ENCODE results near the gene PDE3B.
"Not testable (repeated sequence)": the region's sequence is repeated elsewhere in the genome, so short reads cannot be mapped to it uniquely, and the experiment has no call there.

The PDE3B gene

DNA sequence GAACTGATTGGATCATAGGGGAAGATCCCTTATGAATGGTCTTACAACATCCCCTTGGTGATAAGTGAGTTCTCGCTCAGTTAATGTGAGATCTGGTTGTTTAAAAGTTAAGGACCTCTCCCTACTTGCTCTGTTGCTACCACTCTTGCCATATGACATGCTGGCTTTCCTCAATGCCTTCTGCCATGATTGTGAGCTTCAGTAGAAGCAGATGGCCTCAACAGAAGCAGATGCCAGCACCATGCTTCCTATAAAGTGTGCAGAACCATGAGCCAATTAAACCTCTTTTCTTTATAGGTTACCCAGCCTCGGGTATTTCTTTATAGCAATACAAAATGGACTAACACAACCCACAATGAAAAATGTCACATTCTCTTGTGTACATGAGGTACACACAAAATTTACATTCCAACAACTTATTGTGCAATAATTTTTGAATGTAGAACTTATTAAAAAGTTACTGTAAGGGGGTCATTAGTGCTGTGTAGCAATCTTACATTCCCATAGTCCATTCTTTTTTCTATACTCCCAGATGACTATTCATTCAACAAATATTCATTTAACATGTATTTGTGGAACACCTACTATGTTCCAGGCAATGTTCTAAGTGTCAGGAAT lies 238.1 kb downstream of the PDE3B start:
- ChIA-PET POLR2A (no interaction called here), CTCF (no interaction called here)
- DNase-seq (ENCODE audit: extremely low spot score): no peak

DNA sequence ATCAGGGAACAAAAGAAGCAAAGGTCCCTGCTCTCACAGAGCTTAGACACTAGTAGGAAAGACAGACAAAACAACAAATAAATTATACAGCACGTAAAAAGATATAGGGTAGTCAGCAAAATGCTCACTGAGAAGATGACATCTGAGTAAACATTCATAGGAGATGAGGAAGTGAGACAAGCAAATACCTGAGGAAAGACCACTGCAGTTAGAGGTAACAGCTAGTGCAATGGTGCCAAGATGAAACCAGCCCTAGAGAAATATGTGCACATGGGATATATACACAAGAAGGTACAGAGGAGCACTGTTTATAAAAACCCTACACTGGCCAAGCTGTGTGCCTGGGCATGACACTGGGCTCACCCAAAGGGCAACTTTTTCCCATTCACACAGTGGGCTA lies 238.6 kb downstream of the PDE3B start:
- TF ChIP-seq, protein P1, sequence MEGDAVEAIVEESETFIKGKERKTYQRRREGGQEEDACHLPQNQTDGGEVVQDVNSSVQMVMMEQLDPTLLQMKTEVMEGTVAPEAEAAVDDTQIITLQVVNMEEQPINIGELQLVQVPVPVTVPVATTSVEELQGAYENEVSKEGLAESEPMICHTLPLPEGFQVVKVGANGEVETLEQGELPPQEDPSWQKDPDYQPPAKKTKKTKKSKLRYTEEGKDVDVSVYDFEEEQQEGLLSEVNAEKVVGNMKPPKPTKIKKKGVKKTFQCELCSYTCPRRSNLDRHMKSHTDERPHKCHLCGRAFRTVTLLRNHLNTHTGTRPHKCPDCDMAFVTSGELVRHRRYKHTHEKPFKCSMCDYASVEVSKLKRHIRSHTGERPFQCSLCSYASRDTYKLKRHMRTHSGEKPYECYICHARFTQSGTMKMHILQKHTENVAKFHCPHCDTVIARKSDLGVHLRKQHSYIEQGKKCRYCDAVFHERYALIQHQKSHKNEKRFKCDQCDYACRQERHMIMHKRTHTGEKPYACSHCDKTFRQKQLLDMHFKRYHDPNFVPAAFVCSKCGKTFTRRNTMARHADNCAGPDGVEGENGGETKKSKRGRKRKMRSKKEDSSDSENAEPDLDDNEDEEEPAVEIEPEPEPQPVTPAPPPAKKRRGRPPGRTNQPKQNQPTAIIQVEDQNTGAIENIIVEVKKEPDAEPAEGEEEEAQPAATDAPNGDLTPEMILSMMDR (IDR thresholded peaks at IDR 0.05; ENCODE audit: control extremely low read depth, extremely low read depth, low read depth, missing control alignments): no peak
- ChIA-PET CTCF (no interaction called here), POLR2A (no interaction called here)
- no peak for DNase-seq (ENCODE audit: extremely low spot score)

More for the DNA sequence above, 238.1 kb downstream of the PDE3B start:
- TF ChIP-seq, protein P1 (IDR thresholded peaks at IDR 0.05; ENCODE audit: control extremely low read depth, extremely low read depth, low read depth, missing control alignments): no peak

DNA sequence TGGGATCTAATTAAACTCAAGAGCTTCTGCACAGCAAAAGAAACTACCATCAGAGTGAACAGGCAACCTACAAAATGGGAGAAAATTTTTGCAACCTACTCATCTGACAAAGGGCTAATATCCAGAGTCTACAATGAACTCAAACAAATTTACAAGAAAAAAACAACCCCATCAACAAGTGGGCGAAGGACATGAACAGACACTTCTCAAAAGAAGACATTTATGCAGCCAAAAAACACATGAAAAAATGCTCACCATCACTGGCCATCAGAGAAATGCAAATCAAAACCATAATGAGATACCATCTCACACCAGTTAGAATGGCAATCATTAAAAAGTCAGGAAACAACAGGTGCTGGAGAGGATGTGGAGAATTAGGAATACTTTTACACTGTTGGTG lies 240.1 kb downstream of the PDE3B start:
- CTCF ChIA-PET; POLR2A ChIA-PET; DNase-seq (ENCODE audit: extremely low spot score): not testable (repeated sequence)

DNA sequence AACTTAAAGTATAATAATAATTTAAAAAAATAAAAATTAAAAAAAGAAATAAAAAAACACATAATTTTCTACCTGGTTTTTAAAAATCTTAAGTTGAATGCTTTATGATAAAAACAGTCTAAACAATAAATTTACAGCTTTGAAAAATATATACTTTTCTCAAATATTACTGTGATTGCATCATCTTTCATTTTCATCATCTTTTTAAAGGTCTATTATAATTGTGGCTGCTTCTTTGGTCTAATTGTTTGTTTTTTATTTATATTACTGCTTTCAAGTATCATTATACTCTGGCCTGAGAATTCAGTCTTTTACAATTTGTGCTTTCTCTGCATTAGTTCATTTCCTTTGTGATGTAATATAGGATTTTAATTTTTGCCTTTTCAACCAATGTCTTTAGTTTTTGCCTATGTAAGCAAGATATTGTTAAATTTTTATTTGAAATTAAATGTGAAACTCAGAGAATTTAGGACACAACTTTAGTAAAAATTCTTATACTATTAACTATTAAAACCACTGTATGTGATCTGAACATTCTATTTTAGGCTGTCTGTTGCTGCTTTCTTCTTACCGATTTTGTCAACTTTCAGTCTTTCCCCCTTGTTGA lies 241.2 kb downstream of the PDE3B start:
- ChIA-PET POLR2A (no interaction called here), CTCF (no interaction called here)
- TF ChIP-seq, protein P1 (IDR thresholded peaks at IDR 0.05; ENCODE audit: control extremely low read depth, extremely low read depth, low read depth, missing control alignments): no peak
- DNase-seq (ENCODE audit: extremely low spot score): no peak

DNA sequence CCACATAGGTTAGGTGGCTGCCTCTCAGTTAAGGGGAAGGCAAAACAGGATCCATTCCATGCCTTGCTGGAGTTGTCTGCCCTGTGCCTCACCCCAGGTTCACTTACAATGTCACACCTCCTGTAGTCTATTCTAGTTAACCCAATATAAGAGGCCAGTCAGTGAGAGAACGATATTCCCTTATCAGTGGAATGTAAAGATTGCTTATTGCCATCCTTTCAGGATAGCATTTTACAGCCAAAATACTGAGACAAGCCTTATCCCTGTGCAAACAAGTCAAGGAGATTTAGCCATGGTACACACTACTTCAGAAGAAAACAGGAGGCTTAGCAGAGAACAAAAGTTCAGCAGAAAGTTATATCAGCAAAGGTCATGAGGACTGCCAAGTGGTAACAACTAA lies 242.9 kb downstream of the PDE3B start:
- POLR2A ChIA-PET: no interaction called here
- CTCF ChIA-PET: interaction anchor here (0.9 to 1.3 kb wide), 4 partner anchors 15 to 22 kb away, joined by 3 to 7 read pairs (median 3); no protein-coding TSS in a partner anchor
- no peak for DNase-seq (ENCODE audit: extremely low spot score)
- TF ChIP-seq, protein P1 (IDR thresholded peaks at IDR 0.05; ENCODE audit: control extremely low read depth, extremely low read depth, low read depth, missing control alignments): no peak

DNA sequence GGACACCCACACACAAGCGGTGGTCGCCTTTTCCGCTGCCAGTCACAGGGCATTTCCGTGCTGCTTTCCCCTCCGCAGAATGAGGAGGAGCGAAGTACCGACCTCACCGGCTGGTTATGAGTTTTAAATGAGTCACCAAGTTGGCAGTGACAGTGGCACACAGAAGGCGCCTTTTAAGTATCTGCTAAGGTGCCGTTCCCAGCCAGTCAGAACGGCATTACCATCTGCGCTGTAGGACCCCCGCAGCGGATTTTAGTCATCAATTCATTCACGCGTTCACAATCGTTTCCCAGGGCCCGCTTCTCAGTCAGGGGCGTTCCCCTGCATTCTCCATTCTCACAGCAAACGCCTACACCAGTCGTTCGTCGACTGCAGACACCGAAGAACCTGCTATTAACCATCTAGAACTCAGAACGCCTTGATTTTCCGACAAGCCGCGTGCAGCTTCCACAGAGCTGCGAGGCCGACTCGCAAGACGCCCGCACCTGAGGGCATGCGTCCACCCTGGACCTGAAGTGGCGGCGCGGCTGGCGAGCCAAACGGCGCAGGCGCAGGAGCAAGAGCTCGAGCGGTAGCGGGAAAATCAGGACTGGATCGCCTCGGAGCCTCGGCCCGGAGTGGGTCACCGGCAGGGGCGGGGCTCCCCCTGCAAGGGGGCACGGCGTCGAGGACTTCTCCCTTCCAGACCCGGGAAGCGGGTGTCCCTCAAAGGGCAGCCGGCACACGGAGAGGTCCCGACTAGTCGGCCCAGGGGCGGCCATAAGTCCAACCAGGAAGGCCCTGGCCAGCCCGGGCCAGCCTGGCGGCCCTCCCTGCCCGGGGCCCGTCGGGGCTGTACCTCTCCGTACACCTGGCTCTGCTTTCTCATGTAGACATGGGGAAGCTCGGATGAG lies 247.8 kb downstream of the PDE3B start:
- POLR2A ChIA-PET: interaction anchor here (0.9 to 2.9 kb wide), 3 partner anchors 16 to 247 kb away, joined by 3 to 13 read pairs (median 5); no protein-coding TSS in a partner anchor
- DNase-seq (ENCODE audit: extremely low spot score): peak; percentile 82
- TF ChIP-seq, protein P1 (IDR thresholded peaks at IDR 0.05; ENCODE audit: control extremely low read depth, extremely low read depth, low read depth, missing control alignments): no peak
- CTCF ChIA-PET: interaction anchor here (0.7 to 9.2 kb wide), 12 partner anchors 11 to 372 kb away, joined by 3 to 148 read pairs (median 4); partner anchors contain the start of gene PSMA1

All from GM10248 (cell line).